Measurements from ENCODE around the gene CTNNBL1. TPM values are rescaled to one million over a fixed set of nuclear protein-coding genes. Genes with fewer than 3 reads are reported as not detected.

CTNNBL1 gene
- total RNA-seq, 2 experiments from 2014 or later, result 31.1 to 33.4 TPM

GRCh38 chr20:37749620-37750403 lies 56.0 kb downstream of the CTNNBL1 start:
- ChIA-PET POLR2A (no interaction called here), CTCF (no interaction called here)
- no peak for TF ChIP-seq CTCF (IDR thresholded peaks at IDR 0.05)
- Mint-ChIP-seq H3K36me3 (ENCODE audit: low read depth) (peaks cover 77% of the 10 kb centered on the region), H3K27ac (no peak overlapping the region), H3K27me3 (no peaks in the 10 kb centered on the region), H3K4me1 (ENCODE audit: low read depth) (peaks cover 14% of the 10 kb centered on the region), H3K9me3 (no peaks in the 10 kb centered on the region), H3K4me3 (no peak overlapping the region)
- H3K4me3 ChIP-seq (ENCODE audit: low read length), result no peak overlapping the region
- H3K27ac ChIP-seq (ENCODE audit: low read depth in 1 of 2, low read length in 2 of 2), result no peak overlapping the region
- intact Hi-C loops (cut with DNase I, micrococcal nuclease), result no loop called here
- H3K27me3 ChIP-seq (ENCODE audit: control insufficient read depth in 1 of 2, insufficient read depth in 2 of 2, low read length in 2 of 2), result no peaks in the 10 kb centered on the region
- H3K4me1 ChIP-seq (ENCODE audit: insufficient read depth, low read length), result no peaks in the 10 kb centered on the region
- no peaks in the 10 kb centered on the region for H3K9me3 ChIP-seq (ENCODE audit: control insufficient read depth in 1 of 2, insufficient read depth in 1 of 2, low read length in 2 of 2)
- DNase-seq, result no peak
- ATAC-seq (ENCODE audit: poor library complexity), result no peak
- H3K36me3 ChIP-seq (ENCODE audit: insufficient read depth, low read length), result peaks cover 28% of the 10 kb centered on the region

GRCh38 chr20:37755665-37756064 lies 61.8 kb downstream of the CTNNBL1 start:
- ChIA-PET POLR2A (no interaction called here), CTCF (interaction anchor here (1.0 kb wide), 1 partner anchor 9 kb away, joined by 3 read pairs; no protein-coding TSS in a partner anchor)
- no peak for TF ChIP-seq CTCF (IDR thresholded peaks at IDR 0.05)
- ATAC-seq (ENCODE audit: poor library complexity), result no peak
- no peaks in the 10 kb centered on the region for H3K4me1 Mint-ChIP-seq (ENCODE audit: low read depth)
- peaks cover 38% of the 10 kb centered on the region for H3K36me3 ChIP-seq (ENCODE audit: insufficient read depth, low read length)
- no peak overlapping the region for H3K4me3 ChIP-seq (ENCODE audit: low read length)
- no peaks in the 10 kb centered on the region for H3K9me3 Mint-ChIP-seq
- DNase-seq, result no peak
- H3K9me3 ChIP-seq (ENCODE audit: control insufficient read depth in 1 of 2, insufficient read depth in 1 of 2, low read length in 2 of 2), result no peaks in the 10 kb centered on the region
- no peaks in the 10 kb centered on the region for H3K27me3 Mint-ChIP-seq
- no peak overlapping the region for H3K27ac ChIP-seq (ENCODE audit: low read depth in 1 of 2, low read length in 2 of 2)
- intact Hi-C loops (cut with DNase I, micrococcal nuclease), result no loop called here
- H3K36me3 Mint-ChIP-seq (ENCODE audit: low read depth), result peaks cover 88% of the 10 kb centered on the region
- no peak overlapping the region for H3K4me3 Mint-ChIP-seq
- H3K27ac Mint-ChIP-seq, result no peak overlapping the region
- no peaks in the 10 kb centered on the region for H3K27me3 ChIP-seq (ENCODE audit: control insufficient read depth in 1 of 2, insufficient read depth in 2 of 2, low read length in 2 of 2)
- no peaks in the 10 kb centered on the region for H3K4me1 ChIP-seq (ENCODE audit: insufficient read depth, low read length)

- Mint-ChIP-seq H3K4me1 (ENCODE audit: low read depth) (no peaks in the 10 kb centered on the region), H3K36me3 (ENCODE audit: low read depth) (peaks cover 87% of the 10 kb centered on the region), H3K9me3 (no peaks in the 10 kb centered on the region), H3K27ac (no peak overlapping the region), H3K4me3 (no peak overlapping the region), H3K27me3 (no peaks in the 10 kb centered on the region)
- Histone ChIP-seq H3K4me1 (ENCODE audit: insufficient read depth, low read length) (no peaks in the 10 kb centered on the region), H3K27ac (ENCODE audit: low read depth in 1 of 2, low read length in 2 of 2) (no peak overlapping the region), H3K36me3 (ENCODE audit: insufficient read depth, low read length) (peaks cover 41% of the 10 kb centered on the region), H3K9me3 (ENCODE audit: control insufficient read depth in 1 of 2, insufficient read depth in 1 of 2, low read length in 2 of 2) (no peaks in the 10 kb centered on the region), H3K27me3 (ENCODE audit: control insufficient read depth in 1 of 2, insufficient read depth in 2 of 2, low read length in 2 of 2) (no peaks in the 10 kb centered on the region), H3K4me3 (ENCODE audit: low read length) (no peak overlapping the region)
- no peak for DNase-seq
- intact Hi-C loops (cut with DNase I, micrococcal nuclease), result no loop called here
- ATAC-seq (ENCODE audit: poor library complexity), result no peak
- TF ChIP-seq CTCF (IDR thresholded peaks at IDR 0.05), result no peak
- ChIA-PET CTCF (interaction anchor here (1.0 kb wide), 1 partner anchor 9 kb away, joined by 3 read pairs; no protein-coding TSS in a partner anchor), POLR2A (no interaction called here)
Observed at GRCh38 chr20:37756234-37756633, 62.4 kb downstream of the CTNNBL1 start.

All from CD4-positive, alpha-beta T cell (primary cell).